MM.1S (cell line): ENCODE measurements around the gene ARSG.

Source experiments
- DNase-seq: peaks from one replicate; pipeline ENCODE4 v3.0.0-alpha.2; 2015
- H2AFZ ChIP-seq: fragments of 300-600 bp; sonication (generic); 2 replicates; pipeline ENCODE4 v1.6.0; 2016; ENCODE audit warnings: antibody characterized with exemption, low read length
- H3F3A ChIP-seq: fragments of 300-600 bp; sonication (generic); 2 replicates; pipeline ENCODE4 v1.6.1; 2016; ENCODE audit warnings: mild to moderate bottlenecking, antibody characterized with exemption, low read length, moderate library complexity, mixed read lengths; ENCODE audit not compliant: insufficient read depth
- H3K27ac ChIP-seq: fragments of 300-600 bp; sonication (generic); 2 replicates; pipeline ENCODE4 v1.5.1; 2016; ENCODE audit warnings: mild to moderate bottlenecking, low read length
- H3K27me3 ChIP-seq: fragments of 300-600 bp; sonication (generic); replicated peaks from 2 replicates; pipeline ENCODE4 v1.6.0; 2016; ENCODE audit warnings: low read length; ENCODE audit not compliant: insufficient read depth
- H3K36me3 ChIP-seq: fragments of 300-600 bp; sonication (generic); replicated peaks from 2 replicates; pipeline ENCODE4 v1.6.1; 2016; ENCODE audit warnings: mild to moderate bottlenecking, low read length, mixed read lengths; ENCODE audit not compliant: insufficient read depth
- H3K4me1 ChIP-seq: fragments of 300-600 bp; sonication (generic); 2 replicates; pipeline ENCODE4 v1.6.1; 2016; ENCODE audit warnings: low read length, mixed read lengths
- H3K4me2 ChIP-seq: fragments of 300-600 bp; sonication (generic); 2 replicates; pipeline ENCODE4 v1.6.0; 2016; ENCODE audit warnings: low read depth, low read length
- H3K4me3 ChIP-seq: fragments of 300-600 bp; sonication (generic); 2 replicates; pipeline ENCODE4 v1.5.1; 2016; ENCODE audit warnings: low read length, mixed read lengths
- H3K79me2 ChIP-seq: fragments of 300-600 bp; sonication (generic); 2 replicates; pipeline ENCODE4 v1.6.1; 2016; ENCODE audit warnings: mixed run types, low read length, mixed read lengths
- H3K9ac ChIP-seq: fragments of 300-600 bp; sonication (generic); 2 replicates; pipeline ENCODE4 v1.6.1; 2016; ENCODE audit warnings: low read length, mixed read lengths
- H3K9me2 ChIP-seq: fragments of 300-600 bp; sonication (generic); replicated peaks from 2 replicates; pipeline ENCODE4 v1.6.1; 2016; ENCODE audit warnings: mild to moderate bottlenecking, low read length, mixed read lengths; ENCODE audit not compliant: insufficient read depth
- H3K9me3 ChIP-seq: fragments of 300-600 bp; sonication (generic); replicated peaks from 2 replicates; pipeline ENCODE4 v1.6.1; 2016; ENCODE audit warnings: mild to moderate bottlenecking, low read length, mixed read lengths; ENCODE audit not compliant: insufficient read depth
- H4K20me1 ChIP-seq: fragments of 300-600 bp; sonication (generic); 2 replicates; pipeline ENCODE4 v1.6.1; 2016; ENCODE audit warnings: mild to moderate bottlenecking, low read length, moderate library complexity, mixed read lengths; ENCODE audit not compliant: insufficient read depth
- EZH2 ChIP-seq: fragments of 300-600 bp; sonication (generic); optimal IDR thresholded peaks from 2 replicates; pipeline ENCODE3; 2017; ENCODE audit warnings: low read depth, mild to moderate bottlenecking, antibody characterized with exemption, low read length, mixed read lengths
- EZH2phosphoT487 ChIP-seq: fragments of 300-600 bp; sonication (generic); IDR thresholded peaks from 2 replicates; pipeline ENCODE4 v1.6.1; 2018; ENCODE audit warnings: antibody characterized with exemption, low read length
- TF ChIP-seq, protein P1 (sequence below): fragments of 300-600 bp; sonication (generic); IDR thresholded peaks from 2 replicates; pipeline ENCODE4 v1.5.1; 2016; ENCODE audit warnings: antibody characterized with exemption, low read length, mixed read lengths

ARSG gene

DNA sequence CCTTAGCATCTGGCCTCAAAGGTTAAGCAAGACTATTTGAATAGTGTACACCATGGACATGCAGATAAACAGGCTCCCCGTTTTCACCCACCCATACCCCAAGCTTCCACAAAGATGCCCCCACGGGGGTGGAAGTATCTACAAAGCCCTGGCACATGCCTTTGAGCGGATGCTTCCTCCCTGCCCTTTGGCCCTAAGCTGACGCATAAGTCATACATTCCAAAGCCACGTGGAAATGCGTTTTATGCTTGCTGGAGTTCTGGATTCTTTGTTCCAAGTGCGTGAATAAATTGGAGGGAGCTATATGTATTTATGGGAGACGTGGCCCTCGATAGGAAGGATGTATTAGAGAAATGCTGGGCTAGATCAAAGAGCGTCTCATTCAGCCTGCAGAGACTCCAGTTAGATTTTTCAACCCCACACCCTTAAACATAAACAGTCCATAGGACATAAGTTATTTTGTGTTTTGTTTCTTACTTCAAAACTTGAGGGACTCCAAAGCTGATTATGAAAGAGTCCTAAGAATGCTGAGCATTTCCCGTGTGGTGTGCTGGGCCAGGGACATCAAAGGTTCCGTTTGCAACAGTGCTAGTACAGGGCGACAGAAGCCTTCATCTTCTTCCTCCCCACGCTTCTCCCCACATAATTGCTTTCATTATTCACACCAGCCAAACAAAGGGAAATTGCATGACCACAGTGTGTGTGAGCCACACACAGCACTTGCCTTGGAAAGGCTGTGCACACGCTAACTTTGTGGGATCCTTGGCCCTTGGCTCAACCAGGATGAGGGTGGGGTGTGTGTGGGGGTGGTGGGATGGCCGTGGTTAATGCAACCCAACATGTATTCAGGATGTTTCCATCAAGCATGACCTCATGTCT lies 92.4 kb downstream of the ARSG start:
- Histone ChIP-seq H4K20me1 (no peaks in the 10 kb centered on the region), H3K4me3 (no peak overlapping the region), H2AFZ (no peak overlapping the region), H3K9me2 (no peaks in the 10 kb centered on the region), H3K36me3 (no peaks in the 10 kb centered on the region), H3K9me3 (no peaks in the 10 kb centered on the region), H3K27ac (no peak overlapping the region), H3F3A (no peaks in the 10 kb centered on the region), H3K79me2 (no peaks in the 10 kb centered on the region), H3K27me3 (no peaks in the 10 kb centered on the region), H3K9ac (no peak overlapping the region), H3K4me2 (no peak overlapping the region), H3K4me1 (no peaks in the 10 kb centered on the region)
- TF ChIP-seq, protein P1, sequence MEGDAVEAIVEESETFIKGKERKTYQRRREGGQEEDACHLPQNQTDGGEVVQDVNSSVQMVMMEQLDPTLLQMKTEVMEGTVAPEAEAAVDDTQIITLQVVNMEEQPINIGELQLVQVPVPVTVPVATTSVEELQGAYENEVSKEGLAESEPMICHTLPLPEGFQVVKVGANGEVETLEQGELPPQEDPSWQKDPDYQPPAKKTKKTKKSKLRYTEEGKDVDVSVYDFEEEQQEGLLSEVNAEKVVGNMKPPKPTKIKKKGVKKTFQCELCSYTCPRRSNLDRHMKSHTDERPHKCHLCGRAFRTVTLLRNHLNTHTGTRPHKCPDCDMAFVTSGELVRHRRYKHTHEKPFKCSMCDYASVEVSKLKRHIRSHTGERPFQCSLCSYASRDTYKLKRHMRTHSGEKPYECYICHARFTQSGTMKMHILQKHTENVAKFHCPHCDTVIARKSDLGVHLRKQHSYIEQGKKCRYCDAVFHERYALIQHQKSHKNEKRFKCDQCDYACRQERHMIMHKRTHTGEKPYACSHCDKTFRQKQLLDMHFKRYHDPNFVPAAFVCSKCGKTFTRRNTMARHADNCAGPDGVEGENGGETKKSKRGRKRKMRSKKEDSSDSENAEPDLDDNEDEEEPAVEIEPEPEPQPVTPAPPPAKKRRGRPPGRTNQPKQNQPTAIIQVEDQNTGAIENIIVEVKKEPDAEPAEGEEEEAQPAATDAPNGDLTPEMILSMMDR, result no peak
- no peak for TF ChIP-seq EZH2phosphoT487
- TF ChIP-seq EZH2, result no peak
- no peak for DNase-seq

DNA sequence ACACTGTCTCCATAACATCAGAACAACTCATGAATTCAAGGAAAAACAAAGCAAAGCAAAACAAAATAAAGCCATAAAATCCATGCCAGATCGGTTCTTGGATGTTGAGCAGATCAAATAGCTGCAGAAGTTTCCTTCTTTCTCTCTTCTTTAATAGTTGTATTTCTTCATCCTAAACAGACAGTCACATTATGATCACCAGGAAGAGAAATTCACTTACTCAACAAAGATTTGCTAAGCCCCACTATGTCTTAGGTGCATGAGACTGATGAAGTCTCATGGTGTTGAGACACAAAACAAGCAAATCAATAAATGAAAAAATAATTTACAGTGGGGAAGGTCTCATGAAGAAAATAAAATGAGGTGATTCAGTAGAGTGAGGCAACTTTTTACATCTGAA lies 93.2 kb downstream of the ARSG start:
- no peak overlapping the region for H2AFZ ChIP-seq
- no peaks in the 10 kb centered on the region for H3K36me3 ChIP-seq
- H3K4me1 ChIP-seq, result no peaks in the 10 kb centered on the region
- TF ChIP-seq EZH2phosphoT487, result no peak
- no peak for TF ChIP-seq EZH2
- TF ChIP-seq, protein P1, result no peak
- H4K20me1 ChIP-seq, result no peaks in the 10 kb centered on the region
- H3K79me2 ChIP-seq, result no peaks in the 10 kb centered on the region
- DNase-seq, result no peak
- H3K27ac ChIP-seq, result no peak overlapping the region
- no peak overlapping the region for H3K9ac ChIP-seq
- H3K27me3 ChIP-seq, result no peaks in the 10 kb centered on the region
- H3K4me2 ChIP-seq, result no peak overlapping the region
- no peaks in the 10 kb centered on the region for H3F3A ChIP-seq
- H3K9me2 ChIP-seq, result no peaks in the 10 kb centered on the region
- no peak overlapping the region for H3K4me3 ChIP-seq
- H3K9me3 ChIP-seq, result no peaks in the 10 kb centered on the region

DNA sequence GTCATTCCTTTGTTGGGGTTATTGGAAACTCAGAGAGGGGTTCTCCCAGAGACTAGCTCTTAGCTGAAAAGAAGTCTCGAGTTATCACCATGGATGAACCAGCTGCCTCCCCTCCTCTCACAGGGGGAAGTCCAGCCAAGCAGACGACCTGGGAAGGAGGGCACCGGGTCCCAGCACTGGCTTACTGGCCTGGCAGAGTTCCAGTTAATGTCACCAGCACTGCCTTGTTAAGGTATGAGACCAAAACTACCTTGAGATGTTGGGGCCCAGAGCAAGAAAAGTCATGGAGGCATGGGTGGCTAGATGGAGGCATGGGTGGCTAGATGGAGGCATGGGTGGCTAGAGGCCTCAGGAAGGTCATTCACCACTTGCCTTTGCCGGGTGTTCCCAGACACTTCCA lies 93.6 kb downstream of the ARSG start:
- H3K27me3 ChIP-seq, result no peaks in the 10 kb centered on the region
- no peaks in the 10 kb centered on the region for H3F3A ChIP-seq
- no peaks in the 10 kb centered on the region for H3K79me2 ChIP-seq
- no peaks in the 10 kb centered on the region for H3K9me3 ChIP-seq
- no peaks in the 10 kb centered on the region for H3K4me1 ChIP-seq
- no peak for DNase-seq
- H4K20me1 ChIP-seq, result no peaks in the 10 kb centered on the region
- H3K9ac ChIP-seq, result no peak overlapping the region
- no peak overlapping the region for H3K27ac ChIP-seq
- no peak overlapping the region for H3K4me2 ChIP-seq
- H3K4me3 ChIP-seq, result no peak overlapping the region
- no peak overlapping the region for H2AFZ ChIP-seq
- no peaks in the 10 kb centered on the region for H3K9me2 ChIP-seq
- no peak for TF ChIP-seq EZH2phosphoT487
- TF ChIP-seq, protein P1, result no peak
- no peak for TF ChIP-seq EZH2
- H3K36me3 ChIP-seq, result no peaks in the 10 kb centered on the region
